ENCODE measurements around the gene BRIP1. TPM values are rescaled to one million over a fixed set of nuclear protein-coding genes. Genes with fewer than 3 reads are reported as not detected.

Gene BRIP1
- polyA plus RNA-seq, 2 of the 4 experiments (the other 2 are of a cell fraction): 8.0 to 11.5 TPM

- Histone ChIP-seq H3K4me1 (no peaks in the 10 kb centered on the region), H3K9me3 (peaks cover 7% of the 10 kb centered on the region; the same call in 2 of the 3 replicates), H3K4me3 (no peak overlapping the region), H3K27ac (no peak overlapping the region), H3K4me2 (no peak overlapping the region)
- FAIRE-seq: no peak
- no peak for ATAC-seq
- CTCF ChIA-PET: no interaction called here
- TF ChIP-seq NR3C1 (IDR thresholded peaks at IDR 0.05) (no peak), CBX8 (IDR thresholded peaks at IDR 0.05) (no peak), ZNF302 (CRISPR knock-in tag; IDR thresholded peaks at IDR 0.05) (no peak), HOXB5 (CRISPR knock-in tag; IDR thresholded peaks at IDR 0.05) (no peak)
- DNase-seq (ENCODE audit: low read depth in 1 of 2, low spot score in 1 of 2): no peak
- WGBS (ENCODE audit: missing lambda C conversion rate): 90% methylated on average over 1 of the region's 1 CpG
- POLR2A ChIA-PET: no interaction called here
Observed at GRCh38 chr17:61750656-61751055, 112.7 kb downstream of the BRIP1 start.

GRCh38 chr17:61749823-61750404 lies 113.4 kb downstream of the BRIP1 start:
- no peaks in the 10 kb centered on the region for H3K4me1 ChIP-seq
- 88% methylated on average over 3 of the region's 3 CpGs for WGBS (ENCODE audit: missing lambda C conversion rate)
- no peak for ATAC-seq
- TF ChIP-seq, protein P1, sequence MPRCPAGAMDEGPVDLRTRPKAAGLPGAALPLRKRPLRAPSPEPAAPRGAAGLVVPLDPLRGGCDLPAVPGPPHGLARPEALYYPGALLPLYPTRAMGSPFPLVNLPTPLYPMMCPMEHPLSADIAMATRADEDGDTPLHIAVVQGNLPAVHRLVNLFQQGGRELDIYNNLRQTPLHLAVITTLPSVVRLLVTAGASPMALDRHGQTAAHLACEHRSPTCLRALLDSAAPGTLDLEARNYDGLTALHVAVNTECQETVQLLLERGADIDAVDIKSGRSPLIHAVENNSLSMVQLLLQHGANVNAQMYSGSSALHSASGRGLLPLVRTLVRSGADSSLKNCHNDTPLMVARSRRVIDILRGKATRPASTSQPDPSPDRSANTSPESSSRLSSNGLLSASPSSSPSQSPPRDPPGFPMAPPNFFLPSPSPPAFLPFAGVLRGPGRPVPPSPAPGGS (IDR thresholded peaks at IDR 0.05): no peak
- no peak for TF ChIP-seq JUN (IDR thresholded peaks at IDR 0.05)
- H3K27ac ChIP-seq: no peak overlapping the region
- ChIA-PET CTCF (no interaction called here), POLR2A (no interaction called here)
- no peak for FAIRE-seq
- H3K9me3 ChIP-seq: peaks cover 7% of the 10 kb centered on the region; the same call in 2 of the 3 replicates
- no peak overlapping the region for H3K4me3 ChIP-seq
- no peak for DNase-seq (ENCODE audit: low read depth in 1 of 2, low spot score in 1 of 2)
- no peak overlapping the region for H3K4me2 ChIP-seq

- DNase-seq (ENCODE audit: low read depth in 1 of 2, low spot score in 1 of 2) (no peak), ATAC-seq (no peak), FAIRE-seq (peak; percentile 76)
- H3K9me3 ChIP-seq: peaks cover 10% of the 10 kb centered on the region; the same call in 2 of the 3 replicates
- no peak overlapping the region for H3K4me3 ChIP-seq
- no peaks in the 10 kb centered on the region for H3K4me1 ChIP-seq
- WGBS (ENCODE audit: missing lambda C conversion rate): 89% methylated on average over 3 of the region's 3 CpGs
- no peak overlapping the region for H3K27ac ChIP-seq
- TF ChIP-seq MAZ (IDR thresholded peaks at IDR 0.05; ENCODE audit: borderline replicate concordance, low read depth, low read length) (no peak), CHD4 (IDR thresholded peaks at IDR 0.05; ENCODE audit: borderline replicate concordance) (no peak)
- H3K4me2 ChIP-seq: no peak overlapping the region
- POLR2A ChIA-PET: no interaction called here
- CTCF ChIA-PET: interaction anchor here (0.6 kb wide), 2 partner anchors 11 to 1036 kb away, joined by 3 read pairs; no protein-coding TSS in a partner anchor
Observed at GRCh38 chr17:61746248-61746985, 116.9 kb downstream of the BRIP1 start.

GRCh38 chr17:61744804-61745203 lies 118.5 kb downstream of the BRIP1 start:
- no peak overlapping the region for H3K27ac ChIP-seq
- no peak overlapping the region for H3K4me2 ChIP-seq
- no peak overlapping the region for H3K4me3 ChIP-seq
- FAIRE-seq (peak; percentile 32), ATAC-seq (no peak), DNase-seq (ENCODE audit: low read depth in 1 of 2, low spot score in 1 of 2) (no peak)
- peaks cover 10% of the 10 kb centered on the region; the same call in 2 of the 3 replicates for H3K9me3 ChIP-seq
- POLR2A ChIA-PET: no interaction called here
- H3K4me1 ChIP-seq: no peaks in the 10 kb centered on the region
- CTCF ChIA-PET: interaction anchor here (0.7 kb wide), 1 partner anchor 1876 kb away, joined by 3 read pairs; no protein-coding TSS in a partner anchor
- TF ChIP-seq KDM5A (IDR thresholded peaks at IDR 0.05): no peak
- no peak for TF ChIP-seq NR3C1 (IDR thresholded peaks at IDR 0.05)
- TF ChIP-seq ELK1 (IDR thresholded peaks at IDR 0.05; ENCODE audit: low read depth, low read length): no peak
- no peak for TF ChIP-seq ZSCAN20 (CRISPR knock-in tag; IDR thresholded peaks at IDR 0.05)
- no peak for TF ChIP-seq FOSB (CRISPR knock-in tag; IDR thresholded peaks at IDR 0.05)

DNA sequence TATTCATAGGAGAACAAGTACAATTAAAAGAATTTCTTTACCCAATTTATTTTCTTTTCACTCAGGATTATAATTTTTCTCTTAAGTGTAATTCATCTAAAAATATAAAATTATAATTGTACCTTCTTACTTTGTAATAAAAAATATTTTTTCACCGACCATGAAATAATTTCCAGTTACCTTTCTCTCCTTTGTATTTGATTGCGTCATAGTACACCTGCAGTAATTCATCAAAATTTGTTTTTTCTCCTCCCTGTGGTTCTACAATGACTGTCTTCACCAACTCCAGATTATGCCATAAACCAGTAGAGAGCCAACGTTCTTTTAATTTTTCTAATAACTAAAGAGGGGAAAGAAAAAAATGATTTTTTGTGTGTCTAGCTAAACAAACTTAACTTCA lies 119.1 kb downstream of the BRIP1 start:
- no peaks in the 10 kb centered on the region for H3K4me1 ChIP-seq
- peaks cover 10% of the 10 kb centered on the region; the same call in 2 of the 3 replicates for H3K9me3 ChIP-seq
- POLR2A ChIA-PET: no interaction called here
- no peak overlapping the region for H3K27ac ChIP-seq
- CTCF ChIA-PET: no interaction called here
- peak; percentile 46 for FAIRE-seq
- WGBS (ENCODE audit: missing lambda C conversion rate): 87% methylated on average over 3 of the region's 3 CpGs
- H3K4me3 ChIP-seq: no peak overlapping the region
- no peak for ATAC-seq
- TF ChIP-seq CEBPB (IDR thresholded peaks at IDR 0.05) (peak; percentile 33 to 56; a peak in 2 of 4 replicates), JUNB (IDR thresholded peaks at IDR 0.05) (no peak)
- no peak overlapping the region for H3K4me2 ChIP-seq
- DNase-seq (ENCODE audit: low read depth in 1 of 2, low spot score in 1 of 2): no peak
